Amniotic stem cell (primary cell): Measurements from ENCODE around the gene VTI1A.

ENCODE experiments used
- DNase-seq: peaks from one replicate; lab custom pipeline; 2025; lab: John Stamatoyannopoulos, UW

VTI1A gene

GRCh38 chr10:112756235-112756527 is 309.2 kb downstream of the VTI1A start:
- DNase-seq: no peak

- no peak for DNase-seq
Measured at GRCh38 chr10:112758961-112759360, 311.9 kb downstream of the VTI1A start.

- DNase-seq: no peak
Measured at GRCh38 chr10:112759496-112759895, 312.5 kb downstream of the VTI1A start.

GRCh38 chr10:112761256-112761655 is 314.2 kb downstream of the VTI1A start:
- no peak for DNase-seq

- peak; percentile 63 for DNase-seq
Measured at GRCh38 chr10:112763916-112764520, 317.0 kb downstream of the VTI1A start.

GRCh38 chr10:112765717-112766235 is 318.8 kb downstream of the VTI1A start:
- DNase-seq: no peak

GRCh38 chr10:112766636-112767035 is 319.6 kb downstream of the VTI1A start:
- no peak for DNase-seq

GRCh38 chr10:112767156-112767555 is 320.1 kb downstream of the VTI1A start:
- DNase-seq: no peak

GRCh38 chr10:112768121-112768520 is 321.1 kb downstream of the VTI1A start:
- DNase-seq: no peak

GRCh38 chr10:112769081-112769480 is 322.1 kb downstream of the VTI1A start:
- DNase-seq: no peak

GRCh38 chr10:112769611-112770370 is 322.8 kb downstream of the VTI1A start:
- DNase-seq: no peak

- DNase-seq: no peak
Measured at GRCh38 chr10:112771733-112772132, 324.7 kb downstream of the VTI1A start.

- DNase-seq: no peak
Measured at GRCh38 chr10:112773783-112774182, 326.8 kb downstream of the VTI1A start.

GRCh38 chr10:112774210-112774609 is 327.2 kb downstream of the VTI1A start:
- DNase-seq: no peak

GRCh38 chr10:112774798-112775197 is 327.8 kb downstream of the VTI1A start:
- no peak for DNase-seq

GRCh38 chr10:112775381-112775780 is 328.4 kb downstream of the VTI1A start:
- DNase-seq: no peak

- no peak for DNase-seq
Measured at GRCh38 chr10:112775892-112776674, 329.1 kb downstream of the VTI1A start.

- DNase-seq: no peak
Measured at GRCh38 chr10:112778579-112778978, 331.6 kb downstream of the VTI1A start.

- DNase-seq: no peak
Measured at GRCh38 chr10:112779025-112779770, 332.2 kb downstream of the VTI1A start.

- DNase-seq: no peak
Measured at GRCh38 chr10:112782200-112782907, 335.3 kb downstream of the VTI1A start.

GRCh38 chr10:112783351-112784021 is 336.5 kb downstream of the VTI1A start:
- DNase-seq: no peak
